ENCODE measurements around the gene CSNK1D. TPM values are rescaled to one million over a fixed set of nuclear protein-coding genes. Genes with fewer than 3 reads are reported as not detected.

The CSNK1D gene
- total and polyA plus RNA-seq, 3 donors from 2014 or later = 137 to 179 (median 178) TPM

DNA sequence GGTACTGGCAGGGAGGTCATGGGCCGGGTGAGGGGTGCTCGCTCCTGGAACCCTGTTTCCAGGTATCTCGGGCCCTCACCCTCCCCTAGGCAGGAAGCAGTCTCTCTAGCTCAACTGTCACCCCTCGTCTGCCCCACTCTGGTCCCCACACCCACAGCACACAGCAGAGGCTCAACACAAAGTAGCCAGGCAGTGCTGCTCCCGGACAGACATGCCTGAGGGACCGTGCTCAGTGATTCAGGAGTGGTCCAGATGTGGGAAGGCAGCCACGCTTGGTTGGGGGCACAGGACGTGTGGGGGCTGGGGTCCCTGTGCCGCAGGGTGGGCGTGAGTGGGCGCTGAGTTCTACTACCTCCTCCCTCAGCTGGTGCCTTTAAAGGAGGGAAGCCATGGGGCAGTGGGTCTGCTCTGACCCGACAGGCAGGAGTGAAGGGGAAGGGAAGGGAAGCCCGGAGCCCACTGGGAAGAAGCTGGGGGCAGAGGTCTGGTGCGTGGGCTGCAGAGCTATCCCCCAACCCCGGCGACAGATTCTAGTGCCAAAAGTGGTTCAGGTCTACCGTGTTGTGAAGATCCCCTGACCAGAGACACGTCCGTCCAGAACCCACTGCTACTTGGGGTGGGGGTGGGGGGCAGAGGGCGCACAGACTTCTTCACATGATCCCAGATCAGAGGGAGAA, 32.9 kb downstream of the CSNK1D start:
- no peak for TF ChIP-seq POLR2A (IDR thresholded peaks at IDR 0.05)
- TF ChIP-seq, protein P1, sequence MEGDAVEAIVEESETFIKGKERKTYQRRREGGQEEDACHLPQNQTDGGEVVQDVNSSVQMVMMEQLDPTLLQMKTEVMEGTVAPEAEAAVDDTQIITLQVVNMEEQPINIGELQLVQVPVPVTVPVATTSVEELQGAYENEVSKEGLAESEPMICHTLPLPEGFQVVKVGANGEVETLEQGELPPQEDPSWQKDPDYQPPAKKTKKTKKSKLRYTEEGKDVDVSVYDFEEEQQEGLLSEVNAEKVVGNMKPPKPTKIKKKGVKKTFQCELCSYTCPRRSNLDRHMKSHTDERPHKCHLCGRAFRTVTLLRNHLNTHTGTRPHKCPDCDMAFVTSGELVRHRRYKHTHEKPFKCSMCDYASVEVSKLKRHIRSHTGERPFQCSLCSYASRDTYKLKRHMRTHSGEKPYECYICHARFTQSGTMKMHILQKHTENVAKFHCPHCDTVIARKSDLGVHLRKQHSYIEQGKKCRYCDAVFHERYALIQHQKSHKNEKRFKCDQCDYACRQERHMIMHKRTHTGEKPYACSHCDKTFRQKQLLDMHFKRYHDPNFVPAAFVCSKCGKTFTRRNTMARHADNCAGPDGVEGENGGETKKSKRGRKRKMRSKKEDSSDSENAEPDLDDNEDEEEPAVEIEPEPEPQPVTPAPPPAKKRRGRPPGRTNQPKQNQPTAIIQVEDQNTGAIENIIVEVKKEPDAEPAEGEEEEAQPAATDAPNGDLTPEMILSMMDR (IDR thresholded peaks at IDR 0.05) = no peak
- no peak for DNase-seq
- Histone ChIP-seq H3K36me3 (ENCODE audit: low read depth, missing control alignments) (no peaks in the 10 kb centered on the region), H3K27ac (peak overlapping the region; percentile 78 to 86), H3K4me3 (no peak overlapping the region), H3K4me1 (peaks cover 78% of the 10 kb centered on the region), H3K27me3 (no peaks in the 10 kb centered on the region), H3K9me3 (no peaks in the 10 kb centered on the region)
- intact Hi-C loops (cut with DNase I; ENCODE audit: low total_unique reads) = loop anchor here (10.0 kb wide), 1 partner anchor 54 kb away; no protein-coding TSS in a partner anchor
- WGBS, 2 donors = 49 to 56% methylated on average over 10 to 20 of the region's 20 CpGs

DNA sequence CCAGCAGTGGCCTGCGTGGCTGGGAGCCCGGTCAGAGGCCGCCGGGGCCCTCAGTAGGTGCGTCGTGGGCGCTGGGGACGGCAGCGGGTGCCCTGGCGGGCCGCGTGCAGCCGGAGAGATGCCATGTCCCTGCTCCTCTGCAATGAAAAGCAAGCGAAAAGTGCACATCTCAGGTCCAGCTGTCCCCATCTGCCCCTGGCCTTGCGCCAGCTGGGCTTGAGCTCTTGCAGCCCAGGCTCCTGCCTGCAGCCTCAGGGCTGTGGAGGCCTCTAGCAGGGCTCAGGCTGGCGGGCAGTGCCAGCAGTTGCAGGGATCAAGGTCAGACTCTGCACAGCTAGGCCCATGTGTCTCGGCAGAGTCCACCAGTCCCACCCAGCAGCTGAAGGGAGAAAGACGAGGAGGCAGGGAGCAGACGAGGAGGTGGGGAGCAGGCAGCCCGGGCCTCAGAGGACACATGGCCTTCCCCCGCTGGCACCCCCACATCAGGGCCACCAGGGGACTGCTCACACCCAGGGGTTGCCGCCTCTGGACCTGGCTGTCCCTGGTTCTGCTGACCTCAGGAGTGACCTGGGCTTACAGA, 33.5 kb downstream of the CSNK1D start:
- intact Hi-C loops (cut with DNase I; ENCODE audit: low total_unique reads) = loop anchor here (10.0 kb wide), 1 partner anchor 55 kb away; no protein-coding TSS in a partner anchor
- WGBS, 2 donors = 32 to 42% methylated on average over 4 to 21 of the region's 22 CpGs
- TF ChIP-seq, protein P1 (IDR thresholded peaks at IDR 0.05) = no peak
- no peak for TF ChIP-seq POLR2A (IDR thresholded peaks at IDR 0.05)
- no peaks in the 10 kb centered on the region for H3K27me3 ChIP-seq
- peak overlapping the region; percentile 78 to 86 for H3K27ac ChIP-seq
- no peaks in the 10 kb centered on the region for H3K9me3 ChIP-seq
- no peaks in the 10 kb centered on the region for H3K36me3 ChIP-seq (ENCODE audit: low read depth, missing control alignments)
- DNase-seq = peak; percentile 86
- H3K4me1 ChIP-seq = peaks cover 82% of the 10 kb centered on the region
- H3K4me3 ChIP-seq = no peak overlapping the region

DNA sequence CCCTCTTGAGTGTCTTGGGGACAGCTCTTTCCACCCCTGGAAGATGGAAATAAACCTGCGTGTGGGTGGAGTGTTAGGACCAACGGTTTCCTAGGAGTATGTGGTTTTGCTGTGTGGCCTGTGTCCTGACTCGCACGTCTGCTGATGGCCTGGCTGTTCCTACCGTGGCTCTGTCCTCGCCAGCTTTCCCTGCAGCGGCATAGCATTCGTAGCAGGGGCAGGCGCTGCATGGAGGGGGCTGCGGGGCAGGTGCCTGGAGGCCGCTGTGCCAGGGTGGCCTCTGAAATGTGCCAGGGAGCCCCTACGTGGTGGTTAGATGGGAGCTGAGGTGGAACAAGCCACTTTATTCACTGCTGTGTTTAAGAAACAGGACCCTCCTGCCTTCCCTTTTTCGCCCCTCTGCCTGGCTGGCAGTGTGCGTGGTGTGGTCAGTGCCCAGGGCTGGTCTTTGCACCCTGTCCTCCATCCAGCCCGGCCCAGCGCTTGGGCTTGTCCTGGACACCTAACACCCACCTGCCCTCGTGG, 34.0 kb downstream of the CSNK1D start:
- no peaks in the 10 kb centered on the region for H3K27me3 ChIP-seq
- H3K9me3 ChIP-seq = no peaks in the 10 kb centered on the region
- H3K4me1 ChIP-seq = peaks cover 88% of the 10 kb centered on the region
- H3K4me3 ChIP-seq = no peak overlapping the region
- intact Hi-C loops (cut with DNase I; ENCODE audit: low total_unique reads) = no loop called here
- WGBS, 2 donors = 58 to 83% methylated on average over 6 to 17 of the region's 17 CpGs
- H3K27ac ChIP-seq = peak overlapping the region; percentile 65 to 86
- H3K36me3 ChIP-seq (ENCODE audit: low read depth, missing control alignments) = no peaks in the 10 kb centered on the region
- no peak for TF ChIP-seq POLR2A (IDR thresholded peaks at IDR 0.05)
- TF ChIP-seq, protein P1 (IDR thresholded peaks at IDR 0.05) = no peak
- no peak for DNase-seq

DNA sequence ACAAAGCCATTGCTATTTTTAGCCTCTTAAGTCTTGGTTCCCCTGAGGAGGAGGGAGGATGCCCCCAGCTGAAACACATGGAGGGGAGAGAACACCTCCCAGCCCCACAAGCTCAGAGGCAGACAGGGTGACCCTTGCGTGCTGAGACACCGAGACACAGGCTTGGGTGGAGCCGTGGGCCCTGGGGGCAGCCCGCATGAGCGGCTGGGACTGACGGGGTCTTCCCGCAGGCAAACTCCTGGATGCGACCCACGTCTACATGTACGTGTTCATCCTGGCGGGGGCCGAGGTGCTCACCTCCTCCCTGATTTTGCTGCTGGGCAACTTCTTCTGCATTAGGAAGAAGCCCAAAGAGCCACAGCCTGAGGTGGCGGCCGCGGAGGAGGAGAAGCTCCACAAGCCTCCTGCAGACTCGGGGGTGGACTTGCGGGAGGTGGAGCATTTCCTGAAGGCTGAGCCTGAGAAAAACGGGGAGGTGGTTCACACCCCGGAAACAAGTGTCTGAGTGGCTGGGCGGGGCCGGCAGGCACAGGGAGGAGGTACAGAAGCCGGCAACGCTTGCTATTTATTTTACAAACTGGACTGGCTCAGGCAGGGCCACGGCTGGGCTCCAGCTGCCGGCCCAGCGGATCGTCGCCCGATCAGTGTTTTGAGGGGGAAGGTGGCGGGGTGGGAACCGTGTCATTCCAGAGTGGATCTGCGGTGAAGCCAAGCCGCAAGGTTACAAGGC, 34.9 kb downstream of the CSNK1D start:
- Histone ChIP-seq H3K36me3 (ENCODE audit: low read depth, missing control alignments) (no peaks in the 10 kb centered on the region), H3K27ac (peak overlapping the region; percentile 65 to 86), H3K4me3 (no peak overlapping the region), H3K4me1 (peaks cover 89% of the 10 kb centered on the region), H3K9me3 (no peaks in the 10 kb centered on the region), H3K27me3 (no peaks in the 10 kb centered on the region)
- intact Hi-C loops (cut with DNase I; ENCODE audit: low total_unique reads) = no loop called here
- WGBS, 2 donors = 22 to 45% methylated on average over 21 to 33 of the region's 33 CpGs
- TF ChIP-seq, protein P1 (IDR thresholded peaks at IDR 0.05) = no peak
- no peak for TF ChIP-seq POLR2A (IDR thresholded peaks at IDR 0.05)
- DNase-seq = peak; percentile 95

All from testis (tissue), 3 donors.